Activated CD4-positive, alpha-beta T cell treated with anti-CD3 and anti-CD28 coated beads for 24 hours (primary cell): Measurements from ENCODE around the gene MAFF.
"Not testable (repeated sequence)": the region's sequence is repeated elsewhere in the genome, so short reads cannot be mapped to it uniquely, and the experiment has no call there.

Experiments
- DNase-seq, 2 donors: peaks; one replicate each; pipeline ENCODE4 v3.0.0-alpha.2; 2020; ENCODE audit warnings: low read depth in 2 of 2

Gene MAFF

DNA sequence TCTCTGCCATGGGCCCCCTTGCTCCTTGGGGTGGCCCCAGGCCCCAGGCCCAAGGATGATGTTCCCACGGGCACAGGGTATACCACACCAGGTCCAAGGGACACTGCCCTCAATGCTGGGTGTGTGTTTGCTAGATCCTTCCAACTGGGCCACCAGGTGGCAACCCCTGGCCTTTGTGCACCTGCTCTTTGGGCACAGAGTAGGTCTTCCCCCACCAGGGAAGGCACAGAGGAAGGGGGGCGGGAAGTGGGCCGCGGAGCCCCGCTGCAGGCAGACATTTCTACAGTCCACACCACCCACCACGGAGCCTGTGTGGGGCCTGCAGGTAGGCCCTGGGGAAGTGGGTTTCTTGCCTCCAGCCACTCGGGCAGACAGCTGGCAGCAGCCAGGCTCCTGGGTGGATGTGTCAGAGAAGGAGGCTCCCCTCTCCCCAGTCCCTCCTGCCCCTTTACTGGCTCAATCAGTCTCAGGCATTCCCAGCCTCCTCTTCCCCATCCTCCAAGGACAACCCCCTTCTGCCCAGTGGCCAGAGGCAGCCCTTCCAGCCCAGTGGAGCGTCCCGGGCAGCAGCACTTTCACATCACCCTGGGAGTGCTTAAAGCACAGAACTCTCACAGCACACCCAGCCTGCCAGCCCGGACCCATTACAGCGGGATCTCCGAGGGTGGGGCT, 21.6 kb downstream of the MAFF start:
- DNase-seq: no peak

DNA sequence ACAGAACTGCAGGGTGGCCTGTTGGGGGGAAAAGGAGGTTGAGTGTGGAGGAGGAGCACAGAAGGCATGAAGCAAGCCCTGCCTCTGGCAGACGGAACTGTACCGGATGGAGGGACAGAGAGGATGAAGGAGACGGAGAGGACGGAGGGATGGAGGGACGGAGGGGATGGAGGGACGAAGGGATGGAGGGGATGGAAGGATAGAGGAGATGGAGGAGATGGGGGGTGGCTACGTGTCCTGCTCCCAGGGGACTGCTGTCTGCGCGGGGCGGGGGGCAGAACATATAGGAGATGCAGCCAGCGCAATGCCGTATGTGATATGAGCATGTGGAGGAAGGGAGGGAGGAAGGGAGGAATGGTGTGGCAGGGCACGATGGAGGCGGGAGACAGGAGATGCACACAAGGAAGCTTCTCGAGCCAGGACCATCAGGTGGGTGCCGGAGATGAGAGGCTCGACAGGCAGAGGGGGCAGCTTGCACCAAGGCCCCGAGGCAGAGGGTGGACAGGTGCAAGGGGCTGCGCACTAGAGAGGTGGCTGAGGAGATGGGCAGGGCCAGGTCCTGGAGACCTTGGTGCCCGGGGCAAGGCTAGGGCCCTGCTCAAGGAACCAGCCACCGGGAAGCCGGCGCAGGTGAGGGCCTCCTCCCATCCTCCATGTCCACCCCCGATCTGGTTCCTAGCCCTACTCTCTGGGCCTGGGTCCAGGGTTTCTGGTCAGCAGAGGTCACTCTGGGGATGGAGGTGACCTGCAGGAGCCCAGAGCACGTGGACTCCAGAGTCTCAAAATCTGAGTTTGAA, 25.3 kb downstream of the MAFF start:
- no peak for DNase-seq

DNA sequence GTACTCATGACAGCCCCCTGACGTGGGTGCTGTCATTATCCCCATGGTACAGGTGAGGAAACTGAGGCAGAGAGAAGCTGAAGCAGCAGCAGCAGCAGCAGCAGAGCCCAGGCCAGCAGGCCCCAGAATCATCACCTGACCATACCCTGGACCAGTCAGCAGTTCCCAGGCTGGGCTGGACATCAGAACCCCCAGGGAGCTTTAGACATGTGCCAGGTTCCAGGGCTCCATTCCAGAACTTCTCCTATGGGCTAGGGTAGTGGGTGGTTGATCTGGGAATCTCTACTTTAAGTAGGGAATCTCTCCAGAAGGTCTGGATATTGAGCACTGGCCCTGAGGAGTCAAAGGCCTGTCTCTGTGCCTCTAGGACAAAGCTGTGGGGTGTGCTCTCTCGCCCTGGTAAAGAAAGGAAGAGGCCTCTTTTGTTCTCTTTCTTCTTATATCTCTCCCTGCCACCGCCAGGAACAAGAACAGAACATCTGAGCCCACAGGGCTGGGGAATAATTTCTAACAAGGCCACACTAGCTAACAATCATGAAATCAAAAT, 26.6 kb downstream of the MAFF start:
- DNase-seq: no peak

DNA sequence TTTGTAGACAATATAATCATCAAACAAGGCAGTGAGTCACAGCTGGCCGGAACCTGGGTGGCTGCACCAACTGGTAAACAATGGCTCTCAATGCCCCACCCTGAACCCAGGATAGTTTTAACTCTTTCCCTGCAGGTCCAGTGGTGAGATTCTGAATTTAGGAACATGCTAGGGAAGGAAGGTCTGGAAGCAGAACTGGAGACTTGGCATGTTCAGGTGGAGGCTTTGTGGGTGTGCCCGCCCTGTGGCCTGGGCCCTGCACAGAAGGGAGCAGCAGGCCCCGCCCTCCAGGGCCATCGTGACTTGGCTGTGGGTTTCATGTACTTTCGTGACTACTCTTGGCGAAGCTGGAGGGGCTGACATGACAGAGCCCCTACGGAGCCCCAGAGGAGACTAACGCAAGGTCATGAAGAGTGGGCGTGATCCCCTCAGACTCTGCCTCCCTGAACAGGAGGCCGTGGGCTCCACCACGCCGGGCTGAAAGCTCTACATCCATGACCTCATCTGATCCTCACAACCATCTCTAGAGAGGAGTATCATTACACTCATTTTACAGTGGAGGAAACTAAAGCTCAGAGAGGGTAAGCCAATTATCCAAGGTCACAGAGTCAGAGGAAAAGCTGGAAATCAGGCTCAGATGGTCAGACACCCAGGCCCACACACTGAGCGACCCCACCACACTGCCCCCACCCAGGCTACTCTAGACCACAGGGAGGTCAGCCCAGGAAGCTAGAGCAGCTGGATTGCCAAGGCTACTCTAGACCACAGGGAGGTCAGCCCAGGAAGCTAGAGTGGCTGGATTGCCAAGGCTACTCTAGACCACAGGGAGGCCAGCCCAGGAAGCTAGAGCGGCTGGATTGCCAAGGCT, 27.3 kb downstream of the MAFF start:
- no peak for DNase-seq

DNA sequence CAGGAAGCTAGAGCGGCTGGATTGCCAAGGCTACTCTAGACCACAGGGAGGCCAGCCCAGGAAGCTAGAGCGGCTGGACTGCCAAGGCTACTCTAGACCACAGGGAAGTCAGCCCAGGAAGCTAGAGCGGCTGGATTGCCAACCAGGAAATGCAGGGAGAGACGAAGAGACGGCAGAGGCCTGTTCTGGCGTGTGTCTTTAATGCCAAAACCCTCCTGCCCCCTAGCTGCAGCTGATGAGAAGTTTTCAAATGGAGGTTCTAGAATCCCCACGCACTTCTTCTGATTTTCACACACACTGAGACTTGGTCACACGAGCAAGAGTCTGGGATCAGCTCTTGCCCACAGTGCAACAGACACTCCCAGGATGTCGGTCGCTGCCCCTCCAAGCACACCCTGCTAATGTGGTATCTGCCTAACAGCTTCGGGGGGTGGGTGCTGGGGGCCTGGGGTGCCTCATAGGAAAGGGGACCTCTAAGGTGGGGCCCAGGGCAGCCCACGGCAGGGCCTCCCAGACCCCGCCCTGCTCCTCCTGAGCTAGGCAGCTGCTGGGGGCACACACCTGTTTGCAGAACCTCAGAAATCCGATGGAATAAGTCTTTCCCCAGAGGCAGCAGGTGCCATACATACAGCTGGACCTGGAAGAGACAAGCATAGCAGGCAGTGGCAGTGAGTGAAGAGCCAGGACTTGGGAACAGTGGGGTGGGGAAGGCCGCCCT, 28.5 kb downstream of the MAFF start:
- peak in 1 of 2 donors; percentile 22 for DNase-seq

DNA sequence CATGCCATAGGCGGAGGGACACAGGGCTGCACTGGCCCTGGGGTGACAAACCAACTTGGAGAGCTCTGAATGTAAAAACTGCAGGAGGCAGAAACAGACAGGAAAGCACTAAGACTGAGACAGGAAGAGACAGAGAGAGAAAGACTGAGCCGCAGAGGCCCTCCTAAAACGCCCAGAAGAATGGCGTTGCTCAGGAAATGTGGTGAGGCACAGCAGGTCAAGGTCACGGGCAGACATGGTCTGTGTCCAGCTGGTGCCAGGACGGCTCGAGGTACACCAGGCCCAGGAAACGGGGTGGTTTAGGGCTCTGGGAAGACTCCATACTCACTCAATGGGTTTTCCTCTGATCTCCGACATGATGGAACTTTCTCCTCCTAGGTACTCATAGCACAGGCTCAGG, 29.1 kb downstream of the MAFF start:
- DNase-seq: no peak

DNA sequence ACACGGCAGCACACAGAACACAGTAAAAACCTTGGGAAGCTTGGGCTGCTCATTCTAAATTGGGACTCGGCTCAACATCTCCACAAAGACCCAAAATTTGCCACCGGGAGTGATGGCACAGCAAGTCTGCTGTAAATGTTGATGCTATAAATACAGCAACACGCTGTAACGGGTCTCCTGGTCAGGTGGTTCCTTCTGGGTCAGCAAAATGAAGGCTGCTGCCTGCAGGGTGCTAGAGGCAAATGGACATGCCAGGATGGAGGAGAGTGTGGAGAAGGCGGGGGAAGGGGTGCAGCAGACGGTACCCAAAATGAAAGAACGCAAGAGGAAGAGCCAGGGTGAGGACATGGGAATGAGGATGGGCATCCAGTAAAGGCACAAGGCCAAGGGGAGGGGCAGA, 30.4 kb downstream of the MAFF start:
- DNase-seq: no peak

DNA sequence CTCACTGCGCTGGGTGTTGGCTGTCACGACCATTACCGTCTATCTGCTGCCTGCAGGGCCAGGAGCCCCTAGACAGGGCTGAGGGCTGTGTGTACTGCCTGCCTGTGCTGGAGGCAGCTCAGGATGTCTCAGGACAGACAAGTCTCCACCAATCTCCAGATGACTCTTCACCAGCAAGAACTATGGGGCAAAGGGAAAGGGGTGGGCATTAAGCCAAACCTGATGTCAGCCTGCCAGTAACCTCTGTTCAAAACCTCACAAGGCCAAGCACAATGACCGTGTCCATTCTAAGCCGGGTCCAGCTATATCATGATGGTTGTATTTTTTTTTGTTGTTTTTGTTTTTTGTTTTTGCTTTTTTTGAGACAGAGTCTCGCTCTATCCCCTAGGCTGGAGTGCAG, 31.6 kb downstream of the MAFF start:
- no peak for DNase-seq

DNA sequence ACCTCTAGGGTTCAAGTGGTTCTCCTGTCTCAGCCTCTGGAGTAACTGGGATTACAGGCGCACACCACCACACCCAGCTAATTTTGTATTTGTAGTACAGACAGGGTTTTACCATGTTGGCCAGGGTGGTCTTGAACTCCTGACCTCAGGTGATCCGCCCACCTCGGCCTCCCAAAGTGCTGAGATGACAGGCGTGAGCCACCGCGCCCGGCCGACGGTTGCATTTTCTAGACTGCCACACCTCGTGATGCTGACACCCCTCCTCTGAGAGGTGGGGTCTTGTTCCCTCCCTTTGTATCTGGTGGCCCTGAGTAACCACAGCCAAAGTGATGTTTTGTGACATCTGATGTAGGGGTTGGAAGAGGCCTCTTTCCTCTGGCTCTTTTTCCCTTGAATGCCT, 32.1 kb downstream of the MAFF start:
- DNase-seq: not testable (repeated sequence)

DNA sequence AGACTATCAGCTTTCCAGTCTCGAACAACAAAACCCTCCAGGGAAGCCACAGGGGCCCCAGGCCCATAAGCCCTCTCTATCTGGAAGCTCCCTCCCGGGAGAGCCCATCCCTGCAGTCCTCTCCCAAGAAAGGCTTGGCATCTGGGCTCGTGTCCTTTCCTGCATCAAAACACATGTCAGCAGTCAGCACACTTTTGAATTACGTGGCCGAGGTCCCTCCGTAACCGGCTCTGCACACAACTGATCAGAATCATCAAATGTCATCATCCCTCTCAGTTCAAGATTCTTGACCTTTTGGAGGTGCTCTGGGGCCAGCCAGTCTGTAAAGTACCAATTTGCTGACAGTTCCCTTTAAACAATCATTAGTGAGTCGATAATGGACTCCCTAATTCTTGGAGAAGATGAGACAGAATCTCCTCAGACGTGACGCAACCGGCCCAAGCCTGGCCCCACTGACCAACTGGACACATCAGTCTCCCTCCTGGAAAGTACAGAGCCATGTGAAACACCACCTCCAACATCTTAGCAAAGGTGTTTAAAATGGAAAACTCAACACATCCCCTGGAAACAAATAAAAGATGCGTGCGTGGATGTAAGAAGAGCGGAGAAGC, 33.6 kb downstream of the MAFF start:
- no peak for DNase-seq

DNA sequence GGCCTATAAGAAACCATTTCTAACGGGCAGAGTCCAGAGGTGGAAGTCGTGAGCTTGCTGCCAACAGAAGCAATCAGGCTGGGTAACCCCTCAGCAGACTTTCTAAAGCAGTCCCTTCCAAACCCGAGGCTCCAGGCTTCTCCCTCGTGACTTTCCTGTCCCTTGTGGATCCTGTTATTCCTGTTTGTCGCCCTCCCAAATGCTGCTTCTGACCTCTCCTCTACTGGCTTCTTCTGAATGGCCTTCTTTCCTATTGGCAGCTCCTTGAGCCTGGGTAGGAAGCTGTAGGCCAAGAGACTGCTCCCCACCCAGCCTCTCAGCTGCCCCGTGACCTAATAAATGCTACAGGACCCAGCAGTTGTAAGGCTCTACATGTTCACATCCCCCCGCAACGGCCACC, 35.0 kb downstream of the MAFF start:
- no peak for DNase-seq

DNA sequence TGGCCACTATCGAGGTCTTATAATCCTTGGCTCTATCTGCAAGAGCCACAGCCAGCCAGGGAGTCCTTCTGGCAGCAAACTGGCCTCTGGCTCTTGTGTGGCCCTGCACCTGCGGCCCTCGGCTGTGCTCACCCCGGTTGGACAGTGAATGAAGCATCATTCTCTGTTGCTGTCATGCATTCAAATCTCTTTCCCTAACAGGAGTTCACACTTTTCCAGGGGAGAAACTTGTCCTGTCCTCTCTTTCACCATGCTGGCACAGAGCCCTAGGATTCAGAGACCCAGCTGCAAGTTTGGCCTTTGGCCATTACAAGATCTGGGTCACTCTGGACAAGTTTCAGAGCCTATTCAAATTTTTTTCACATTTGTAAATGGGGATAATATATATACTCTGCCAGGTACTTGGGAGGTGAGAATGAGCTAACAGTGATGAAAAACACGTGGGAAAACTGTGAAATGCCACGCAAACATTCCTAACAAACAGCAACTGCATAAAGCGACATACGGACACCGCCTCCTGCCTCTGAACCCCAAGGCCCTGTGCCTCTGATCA, 36.8 kb downstream of the MAFF start:
- DNase-seq: no peak

DNA sequence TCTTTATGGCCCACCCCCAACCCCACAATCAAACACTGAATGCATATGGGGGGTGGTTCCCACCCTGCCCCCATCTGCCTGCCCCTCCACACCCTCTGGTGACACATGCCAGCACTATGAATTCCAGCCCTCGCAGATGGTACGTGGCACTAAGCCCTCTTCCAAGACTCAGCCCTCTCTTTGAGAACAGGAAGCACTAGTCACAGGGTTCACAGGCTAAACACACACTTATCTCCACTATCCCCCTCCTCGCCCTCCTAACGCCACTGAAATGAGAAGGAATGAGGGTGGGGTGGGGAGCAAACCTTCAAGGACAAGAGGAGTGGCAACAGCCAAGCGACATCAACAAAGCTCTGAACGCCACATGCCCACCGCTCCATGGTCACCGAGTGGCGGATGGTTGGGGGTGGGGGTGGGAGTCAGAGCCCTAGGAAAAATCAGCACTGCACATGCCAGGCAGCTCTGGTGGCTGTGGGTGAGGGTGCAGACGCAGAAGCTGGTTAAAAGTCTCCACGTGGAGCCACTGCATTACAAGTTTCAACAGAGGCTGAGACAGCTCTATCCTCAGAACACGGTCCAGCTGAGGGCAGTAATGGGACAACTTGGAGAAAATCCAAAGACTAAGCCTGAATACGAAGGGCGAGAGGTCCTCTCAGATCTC, 37.4 kb downstream of the MAFF start:
- no peak for DNase-seq

DNA sequence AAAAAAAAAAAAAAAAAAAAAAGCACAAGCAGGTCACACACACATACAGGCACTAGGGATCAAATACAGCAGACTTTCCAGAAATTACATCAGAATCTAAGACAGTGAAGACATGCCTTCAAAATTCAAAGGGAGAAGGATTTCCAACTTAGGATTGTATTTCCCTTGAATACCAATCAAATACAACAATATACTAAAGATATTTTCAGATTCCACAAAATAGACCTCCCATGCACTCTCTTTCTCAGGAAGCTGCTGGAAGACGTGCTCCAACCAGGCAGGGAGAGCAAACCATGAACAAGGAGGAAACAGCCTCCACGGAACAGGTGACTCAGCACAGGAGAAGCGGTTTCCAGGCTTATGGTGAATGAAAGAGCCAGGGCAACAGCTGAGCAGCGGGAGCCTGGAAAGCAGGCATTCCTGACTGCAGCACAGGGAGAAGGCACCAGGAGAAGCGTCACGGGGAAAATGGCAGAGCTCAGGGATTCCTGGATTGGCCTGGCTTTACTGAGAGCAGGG, 39.0 kb downstream of the MAFF start:
- DNase-seq: no peak

DNA sequence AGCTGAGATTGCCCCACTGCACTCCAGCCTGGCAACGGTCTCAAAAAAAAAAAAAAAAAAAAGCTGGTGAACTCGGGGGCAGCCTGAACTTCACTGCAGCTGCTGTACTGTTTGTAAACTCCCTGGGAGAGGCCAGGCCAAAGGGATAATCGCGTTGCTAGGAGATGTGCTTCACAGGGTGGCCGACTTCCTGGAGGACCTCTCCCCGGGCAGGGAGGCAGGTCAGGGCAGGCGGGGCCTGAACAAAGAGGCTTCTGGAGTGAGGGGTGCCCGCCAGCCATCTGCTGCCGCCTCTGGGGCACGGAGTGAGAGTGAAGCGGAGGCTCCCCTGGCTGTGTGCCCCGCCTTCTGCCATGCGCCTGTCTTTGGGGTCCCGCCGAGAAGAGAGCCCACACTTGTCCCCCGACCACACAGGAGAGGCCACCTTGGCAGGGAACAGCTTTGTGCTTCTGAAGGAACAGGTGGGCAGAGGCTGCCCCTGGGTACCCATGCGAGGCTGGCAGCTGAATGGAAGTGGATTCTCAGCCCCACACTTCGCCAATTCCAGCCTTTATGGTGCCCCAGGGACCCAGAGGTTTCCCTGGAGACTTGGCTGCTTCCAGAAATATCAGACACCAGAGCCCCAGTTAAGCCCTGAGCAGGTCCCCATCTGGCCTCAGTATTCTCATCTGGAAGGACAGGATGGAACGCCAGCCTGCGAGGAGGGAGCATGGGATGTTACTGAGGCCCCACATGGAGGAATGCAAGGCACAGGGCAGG, 41.4 kb downstream of the MAFF start:
- DNase-seq: no peak

DNA sequence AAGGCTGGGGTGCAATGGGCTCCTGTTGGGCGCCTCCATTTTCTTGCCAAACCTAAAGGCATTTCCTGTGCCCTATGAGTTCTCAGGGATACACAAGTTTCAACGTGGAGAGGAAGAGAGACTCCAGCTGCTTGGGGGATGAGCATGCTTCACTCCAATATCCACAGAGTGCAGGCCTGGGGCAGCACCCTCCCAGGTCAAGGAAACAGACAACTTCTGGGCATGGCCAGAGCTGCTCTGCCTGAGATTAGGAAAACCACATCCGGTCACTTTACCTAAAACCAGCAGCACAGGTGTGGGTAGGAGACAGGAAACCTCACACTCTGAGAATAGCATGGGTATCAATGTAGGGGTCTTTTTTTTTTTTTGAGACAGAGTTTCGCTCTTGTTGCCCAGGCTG, 42.3 kb downstream of the MAFF start:
- no peak for DNase-seq

DNA sequence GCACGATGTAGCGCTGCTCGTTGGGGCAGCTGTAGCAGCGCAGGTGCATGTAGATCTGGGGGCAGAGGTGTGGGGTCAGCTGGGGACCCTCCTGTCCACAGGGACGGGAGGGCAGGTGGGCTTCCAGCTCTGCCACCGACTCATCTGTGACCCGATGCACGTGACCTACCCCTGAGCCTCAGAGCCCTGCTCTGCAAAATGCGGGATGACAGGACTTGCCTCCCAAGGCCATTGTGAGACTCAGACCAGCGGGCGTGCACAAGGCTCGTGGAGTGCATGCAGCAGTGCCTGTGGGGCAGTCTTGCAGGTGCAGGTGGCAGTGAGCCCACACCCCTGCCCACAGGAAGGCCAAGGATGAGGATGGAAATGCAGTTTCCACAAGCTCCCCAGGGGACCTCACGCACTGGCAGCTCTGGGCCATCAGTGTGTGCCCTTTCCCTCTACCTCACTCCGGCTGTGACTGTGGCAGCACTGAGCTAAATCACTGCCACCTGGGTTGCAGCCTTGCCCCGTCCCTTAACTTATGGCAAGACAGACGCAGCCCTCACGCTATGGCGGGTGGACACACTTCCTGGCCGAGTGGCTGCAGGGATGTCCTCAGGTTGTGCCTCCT, 44.4 kb downstream of the MAFF start:
- no peak for DNase-seq

DNA sequence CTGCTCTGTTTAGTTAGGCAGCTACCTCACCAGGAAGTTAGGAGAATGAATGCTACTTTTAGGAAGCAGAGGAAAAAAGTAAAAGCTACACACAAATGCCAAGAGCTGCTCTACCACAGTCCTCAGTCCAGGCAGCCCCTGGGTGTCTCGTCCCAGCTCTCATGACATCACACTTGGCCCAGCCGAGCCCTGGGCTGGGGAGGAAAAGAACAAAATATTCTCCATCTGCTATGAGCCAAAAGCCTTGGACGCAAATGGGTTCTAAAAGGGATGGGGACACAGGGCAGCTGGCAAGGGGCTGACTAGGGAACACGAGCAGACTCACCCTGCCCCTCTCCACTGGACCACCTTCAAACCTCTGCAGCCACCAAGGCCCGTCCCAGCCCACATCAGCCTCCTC, 44.9 kb downstream of the MAFF start:
- DNase-seq: no peak

DNA sequence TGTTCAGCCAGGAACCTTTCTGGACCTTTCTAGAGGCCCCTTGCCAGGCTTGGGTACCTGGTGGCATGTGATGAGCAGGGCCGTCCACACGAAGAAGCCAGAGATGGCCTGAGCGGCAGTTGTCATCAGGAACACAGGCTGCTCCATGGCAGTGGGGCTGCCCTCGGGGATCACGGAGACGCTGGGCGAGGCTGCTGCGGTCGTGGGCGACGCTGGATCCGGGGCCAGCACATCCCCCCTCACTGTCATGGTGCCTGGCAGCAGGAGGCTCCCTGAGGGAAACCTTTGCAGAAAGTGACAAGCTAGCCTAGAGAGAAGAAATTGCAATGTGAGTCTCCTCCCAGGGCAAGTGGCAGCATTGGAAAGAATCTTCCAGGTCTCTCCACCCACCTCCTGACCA, 45.9 kb downstream of the MAFF start:
- no peak for DNase-seq
